GM06990 (cell line): ENCODE measurements around the gene SOWAHB.
"Not testable (repeated sequence)": the region's sequence is repeated elsewhere in the genome, so short reads cannot be mapped to it uniquely, and the experiment has no call there.

ENCODE experiments used
- DNase-seq: peaks from one replicate; pipeline ENCODE4 v3.0.0-alpha.2; 2011; ENCODE audit not compliant: insufficient read length; ENCODE audit errors: extremely low read depth
- H3K27me3 ChIP-seq: replicated peaks from 2 replicates; pipeline ENCODE4 v1.6.0; 2011; ENCODE audit warnings: low read length; ENCODE audit not compliant: control insufficient read depth, insufficient read depth
- H3K36me3 ChIP-seq: 2 replicates; pipeline ENCODE4 v1.5.1; 2011; ENCODE audit warnings: low read length; ENCODE audit not compliant: control insufficient read depth, insufficient read depth
- H3K4me3 ChIP-seq: replicated peaks from 2 replicates; pipeline ENCODE4 v1.5.1; 2011; ENCODE audit warnings: low read depth, mild to moderate bottlenecking, control low read depth, low read length
- CTCF ChIP-seq: IDR thresholded peaks from 2 replicates; pipeline ENCODE4 v1.5.1; 2011; ENCODE audit warnings: low read length, control low read depth, mild to moderate bottlenecking, inconsistent platforms; ENCODE audit not compliant: insufficient read depth, poor library complexity, severe bottlenecking

SOWAHB gene

DNA sequence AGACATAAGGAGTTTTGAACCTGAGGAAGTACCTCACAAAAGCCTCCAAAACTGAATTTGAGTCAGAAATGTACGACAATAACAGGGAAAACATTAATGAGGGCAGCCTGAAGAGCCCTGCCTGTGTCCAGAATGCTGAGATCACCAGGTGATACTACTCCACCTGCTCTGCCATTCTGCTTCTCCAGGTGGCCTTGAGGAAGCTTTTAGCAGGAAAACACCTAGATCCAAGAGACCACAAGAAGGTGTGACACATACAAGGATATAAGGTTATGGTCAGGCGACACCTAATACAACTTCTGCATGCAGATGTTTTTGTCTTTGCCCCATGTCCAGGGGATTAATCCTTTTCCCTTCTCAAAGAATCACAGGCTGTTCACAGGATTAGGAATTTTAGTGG, 15.3 kb downstream of the SOWAHB start:
- no peak for DNase-seq
- Histone ChIP-seq H3K4me3 (no peak overlapping the region), H3K27me3 (no peaks in the 10 kb centered on the region), H3K36me3 (no peaks in the 10 kb centered on the region)
- TF ChIP-seq CTCF, result no peak

GRCh38 chr4:76881375-76881774, 16.6 kb downstream of the SOWAHB start:
- TF ChIP-seq CTCF, result no peak
- no peak for DNase-seq
- H3K4me3 ChIP-seq, result no peak overlapping the region
- H3K36me3 ChIP-seq, result no peaks in the 10 kb centered on the region
- no peaks in the 10 kb centered on the region for H3K27me3 ChIP-seq

- H3K4me3 ChIP-seq, result no peak overlapping the region
- no peak for DNase-seq
- H3K27me3 ChIP-seq, result no peaks in the 10 kb centered on the region
- TF ChIP-seq CTCF, result no peak
- H3K36me3 ChIP-seq, result no peaks in the 10 kb centered on the region
Measured at GRCh38 chr4:76879731-76880364, 18.1 kb downstream of the SOWAHB start.

DNA sequence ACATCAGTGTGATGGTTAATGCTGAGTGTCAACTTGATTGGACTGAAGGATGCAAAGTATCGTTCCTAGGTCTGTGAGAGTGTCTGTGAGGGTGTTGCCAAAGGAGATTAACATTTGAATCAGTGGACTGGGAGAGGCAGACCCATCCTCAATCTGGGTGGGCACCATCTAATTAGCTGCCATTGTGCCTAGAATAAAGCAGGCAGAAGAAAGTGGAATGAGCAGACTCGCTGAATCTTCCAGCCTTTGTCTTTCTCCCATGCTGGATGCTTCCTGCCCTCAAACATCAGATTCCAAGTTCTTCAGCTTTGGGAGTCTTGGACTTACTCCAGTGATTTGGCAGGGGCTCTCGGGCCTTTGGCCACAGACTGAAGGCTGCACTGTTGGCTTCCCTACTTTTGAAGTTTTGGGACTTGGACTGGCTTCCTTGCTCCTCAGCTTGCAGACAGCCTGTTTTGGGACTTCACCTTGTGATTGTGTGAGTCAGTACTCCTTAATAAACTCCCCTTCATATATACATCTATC, 19.2 kb downstream of the SOWAHB start:
- not testable (repeated sequence) for H3K4me3 ChIP-seq, H3K27me3 ChIP-seq, H3K36me3 ChIP-seq, DNase-seq

DNA sequence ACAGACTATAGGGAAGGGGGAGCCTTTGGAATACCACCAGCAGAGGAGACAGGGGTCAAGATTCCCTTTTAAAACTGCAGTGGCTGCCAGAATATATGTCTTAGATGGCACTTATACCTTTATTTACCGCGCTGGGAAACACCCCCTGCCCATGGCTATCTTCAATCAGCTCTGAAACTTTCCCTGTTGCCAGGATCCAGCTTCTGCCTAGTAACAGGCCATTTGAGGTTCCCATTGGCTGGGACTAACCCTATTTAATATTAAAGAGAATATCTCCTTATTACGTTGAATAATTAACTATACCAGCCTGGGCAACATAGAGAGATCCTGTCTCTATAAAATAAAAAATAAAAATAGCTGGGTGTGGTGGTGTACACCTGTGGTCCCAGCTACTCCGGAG, 23.8 kb downstream of the SOWAHB start:
- no peaks in the 10 kb centered on the region for H3K36me3 ChIP-seq
- DNase-seq, result no peak
- no peak for TF ChIP-seq CTCF
- H3K4me3 ChIP-seq, result no peak overlapping the region
- H3K27me3 ChIP-seq, result no peaks in the 10 kb centered on the region

GRCh38 chr4:76873495-76873894, 24.4 kb downstream of the SOWAHB start:
- Histone ChIP-seq H3K4me3 (no peak overlapping the region), H3K36me3 (no peaks in the 10 kb centered on the region), H3K27me3 (no peaks in the 10 kb centered on the region)
- no peak for DNase-seq
- no peak for TF ChIP-seq CTCF
